SK-N-MC (cell line): ENCODE data around the gene LSP1.
"Not testable (repeated sequence)": the region's sequence is repeated elsewhere in the genome, so short reads cannot be mapped to it uniquely, and the experiment has no call there.

Source experiments
- EZH2 ChIP-seq: fragments of 200-600 bp; sonication (generic); IDR thresholded peaks from one replicate; pipeline ENCODE4 v1.6.1; 2017; ENCODE audit warnings: antibody characterized with exemption
- POLR2AphosphoS5 ChIP-seq: IDR thresholded peaks from 2 replicates; pipeline ENCODE4 v1.6.1; 2012; ENCODE audit warnings: mild to moderate bottlenecking, low read depth, low read length, borderline replicate concordance

DNA sequence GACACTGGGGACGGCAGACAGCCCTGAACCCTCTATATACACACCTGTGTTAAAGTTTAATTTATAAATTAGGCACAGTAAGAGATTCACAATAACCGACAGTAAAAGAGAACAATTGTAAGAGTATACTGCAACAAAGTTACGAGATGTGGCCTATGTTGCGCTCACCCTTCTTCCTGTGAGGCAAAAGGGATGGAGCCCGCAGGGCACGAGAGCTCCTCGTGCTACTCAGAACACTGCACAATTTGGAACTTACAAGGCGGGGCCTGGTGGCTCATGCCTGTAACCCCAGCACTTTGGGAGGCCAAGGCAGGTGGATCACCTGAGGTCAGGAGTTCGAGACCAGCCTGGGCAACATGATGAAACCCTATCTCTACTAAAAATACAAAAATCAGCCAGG lies 39.5 kb upstream of the LSP1 start:
- not testable (repeated sequence) for TF ChIP-seq EZH2, POLR2AphosphoS5
